SU-DHL-6 (cell line): ENCODE data around the gene KRTAP4-9.

ENCODE experiments used
- EZH2phosphoT487 ChIP-seq: fragments of 200-600 bp; sonication (generic), shearing (Covaris generic); conservative IDR thresholded peaks from 2 replicates; pipeline ENCODE4 v1.6.1; 2018; ENCODE audit warnings: mild to moderate bottlenecking, antibody characterized with exemption, low read length, moderate library complexity, mixed read lengths
- TF ChIP-seq, protein P1 (sequence below): fragments of 200-600 bp; sonication (generic); IDR thresholded peaks from one replicate; pipeline ENCODE4 v1.5.1; 2017; ENCODE audit warnings: antibody characterized with exemption, mild to moderate bottlenecking, low read length, moderate library complexity; ENCODE audit not compliant: insufficient read depth, poor library complexity, severe bottlenecking

DNA sequence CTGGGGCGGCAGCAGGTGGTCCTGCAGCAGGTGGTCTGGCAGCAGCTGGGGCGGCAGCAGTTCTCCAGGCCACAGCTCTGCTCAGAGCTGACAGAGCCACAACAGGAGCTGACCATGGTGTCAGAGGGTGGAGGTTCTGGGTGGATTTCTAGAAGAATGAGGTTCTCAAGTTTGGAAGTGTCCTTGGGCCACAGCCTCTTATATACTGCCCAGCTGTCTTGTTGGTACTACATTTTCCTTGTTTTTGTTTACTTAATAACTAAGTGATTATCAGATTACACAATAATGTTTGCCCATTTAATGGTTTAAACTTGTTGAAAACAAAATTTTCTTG lies 44.4 kb downstream of the KRTAP4-9 start, which contains the start of gene KRTAP4-5:
- TF ChIP-seq, protein P1, sequence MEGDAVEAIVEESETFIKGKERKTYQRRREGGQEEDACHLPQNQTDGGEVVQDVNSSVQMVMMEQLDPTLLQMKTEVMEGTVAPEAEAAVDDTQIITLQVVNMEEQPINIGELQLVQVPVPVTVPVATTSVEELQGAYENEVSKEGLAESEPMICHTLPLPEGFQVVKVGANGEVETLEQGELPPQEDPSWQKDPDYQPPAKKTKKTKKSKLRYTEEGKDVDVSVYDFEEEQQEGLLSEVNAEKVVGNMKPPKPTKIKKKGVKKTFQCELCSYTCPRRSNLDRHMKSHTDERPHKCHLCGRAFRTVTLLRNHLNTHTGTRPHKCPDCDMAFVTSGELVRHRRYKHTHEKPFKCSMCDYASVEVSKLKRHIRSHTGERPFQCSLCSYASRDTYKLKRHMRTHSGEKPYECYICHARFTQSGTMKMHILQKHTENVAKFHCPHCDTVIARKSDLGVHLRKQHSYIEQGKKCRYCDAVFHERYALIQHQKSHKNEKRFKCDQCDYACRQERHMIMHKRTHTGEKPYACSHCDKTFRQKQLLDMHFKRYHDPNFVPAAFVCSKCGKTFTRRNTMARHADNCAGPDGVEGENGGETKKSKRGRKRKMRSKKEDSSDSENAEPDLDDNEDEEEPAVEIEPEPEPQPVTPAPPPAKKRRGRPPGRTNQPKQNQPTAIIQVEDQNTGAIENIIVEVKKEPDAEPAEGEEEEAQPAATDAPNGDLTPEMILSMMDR: no peak
- no peak for TF ChIP-seq EZH2phosphoT487
